OCI-LY7 (cell line): ENCODE data around the gene MED31. TPM values are rescaled to one million over a fixed set of nuclear protein-coding genes. Genes with fewer than 3 reads are reported as not detected.

Experiments
- BruUV-seq: library from RNA; stranded (reverse); fragments of 400-500 nt; replicated peaks from 2 replicates; lab custom pipeline; 2021; lab: Mats Ljungman, UMichigan
- CTCF ChIA-PET: fragments of 300-600 bp; sonication (Branson Sonifier 250); formaldehyde crosslinking; loops from one replicate; lab custom pipeline; 2022; ENCODE audit warnings: antibody characterized with exemption; ENCODE audit not compliant: unreplicated experiment; lab: Charles Lee
- POLR2A ChIA-PET: fragments of 300-600 bp; sonication (Branson Sonifier 250); formaldehyde crosslinking; loops from one replicate; lab custom pipeline; 2022; ENCODE audit warnings: antibody characterized with exemption; lab: Charles Lee
- DNase-seq: peaks from one replicate; pipeline ENCODE4 v3.0.0-alpha.2; 2015; ENCODE audit warnings: low spot score
- H2AFZ ChIP-seq: fragments of 200-600 bp; sonication (generic), shearing (Covaris generic); 2 replicates; pipeline ENCODE4 v1.6.1; 2014; ENCODE audit warnings: mild to moderate bottlenecking, antibody characterized with exemption, low read length, moderate library complexity
- H3K27ac ChIP-seq: fragments of 200-600 bp; sonication (generic); 2 replicates; pipeline ENCODE4 v1.5.1; 2014; ENCODE audit warnings: mixed run types, low read depth, mild to moderate bottlenecking, moderate library complexity, low read length, inconsistent platforms; ENCODE audit not compliant: poor library complexity, severe bottlenecking
- H3K36me3 ChIP-seq: fragments of 200-600 bp; sonication (generic); 2 replicates; pipeline ENCODE4 v1.6.1; 2014; ENCODE audit warnings: mild to moderate bottlenecking, antibody characterized with exemption, low read length, moderate library complexity, mixed read lengths; ENCODE audit not compliant: insufficient read depth
- H3K4me1 ChIP-seq: fragments of 200-600 bp; sonication (generic); 2 replicates; pipeline ENCODE4 v1.5.1; 2014; ENCODE audit warnings: mild to moderate bottlenecking, low read length; ENCODE audit not compliant: insufficient read depth, poor library complexity, severe bottlenecking
- H3K4me2 ChIP-seq: fragments of 200-600 bp; sonication (generic); 2 replicates; pipeline ENCODE4 v1.6.1; 2014; ENCODE audit warnings: mild to moderate bottlenecking, low read length
- H3K4me3 ChIP-seq: fragments of 200-600 bp; sonication (generic); 2 replicates; pipeline ENCODE4 v1.5.1; 2014; ENCODE audit warnings: mild to moderate bottlenecking, low read depth, low read length; ENCODE audit not compliant: poor library complexity, severe bottlenecking
- H3K79me2 ChIP-seq: fragments of 200-600 bp; sonication (generic); 2 replicates; pipeline ENCODE4 v1.6.1; 2016; ENCODE audit warnings: low read depth, mild to moderate bottlenecking, low read length, moderate library complexity, mixed read lengths; ENCODE audit not compliant: insufficient read depth
- H3K9me2 ChIP-seq: fragments of 200-600 bp; sonication (generic); 2 replicates; pipeline ENCODE4 v1.6.1; 2016; ENCODE audit warnings: mild to moderate bottlenecking, low read length, mixed read lengths; ENCODE audit not compliant: insufficient read depth
- H3K9me3 ChIP-seq: fragments of 200-600 bp; sonication (generic); 2 replicates; pipeline ENCODE4 v1.6.1; 2014; ENCODE audit warnings: mild to moderate bottlenecking, mixed run types, low read length, mixed read lengths
- H4K20me1 ChIP-seq: fragments of 200-600 bp; sonication (generic); 2 replicates; pipeline ENCODE4 v1.6.1; 2014; ENCODE audit warnings: mild to moderate bottlenecking, antibody characterized with exemption, low read length, moderate library complexity, mixed read lengths; ENCODE audit not compliant: insufficient read depth
- CTCF ChIP-seq: fragments of 200-600 bp; sonication (generic); conservative IDR thresholded peaks from 2 replicates; pipeline ENCODE4 v1.5.1; 2014; ENCODE audit warnings: mild to moderate bottlenecking, antibody characterized with exemption, low read length, moderate library complexity, mixed read lengths
- EZH2phosphoT487 ChIP-seq: fragments of 200-600 bp; sonication (generic); IDR thresholded peaks from 2 replicates; pipeline ENCODE4 v1.6.1; 2018; ENCODE audit warnings: low read depth, borderline replicate concordance, mild to moderate bottlenecking, mixed run types, antibody characterized with exemption, low read length, moderate library complexity, mixed read lengths
- intact Hi-C: fragments of 100-400 bp; cut with micrococcal nuclease; formaldehyde crosslinking; loops from one replicate; pipeline ENCODE4 v1.10.0; 2022; ENCODE audit not compliant: unreplicated experiment
- total RNA-seq, 2 experiments: library from RNA; depleted of rRNA in 1 of 2; stranded (reverse); fragments of >200 nt in 1 of 2; shearing (Covaris generic) in 1 of 2; gene quantifications; 2 replicates each; pipeline ENCODE4 v1.2.3, GENCODE V29; 2014 to 2022

The MED31 gene
- total RNA-seq, 2 experiments from 2014 or later: 14.6 to 25.2 TPM

GRCh38 chr17:6641247-6641863 lies 10.1 kb downstream of the MED31 start:
- intact Hi-C loops: no loop called here
- Histone ChIP-seq H3K4me1 (peaks cover 20% of the 10 kb centered on the region), H3K4me2 (peak overlapping the region; percentile 84), H4K20me1 (peaks cover 22% of the 10 kb centered on the region; the same call in 1 of the 2 replicates), H2AFZ (peak overlapping the region; percentile 91; the same call in 1 of the 2 replicates), H3K9me2 (no peaks in the 10 kb centered on the region), H3K9me3 (no peaks in the 10 kb centered on the region), H3K4me3 (peak overlapping the region; percentile 89), H3K36me3 (peaks cover 50% of the 10 kb centered on the region), H3K79me2 (peaks cover 27% of the 10 kb centered on the region; the same call in 1 of the 2 replicates), H3K27ac (peak overlapping the region; percentile 84)
- TF ChIP-seq EZH2phosphoT487 (no peak), CTCF (no peak)
- TSS peak; percentile 71 for BruUV-seq
- CTCF ChIA-PET: interaction anchor here (0.6 kb wide), 1 partner anchor 715 kb away, joined by 9 read pairs; no protein-coding TSS in a partner anchor
- POLR2A ChIA-PET: interaction anchor here (0.7 to 2.0 kb wide), 2 partner anchors 9 to 1343 kb away, joined by 3 to 6 read pairs; partner anchors contain the start of genes C17orf100 and MED31
- DNase-seq: peak; percentile 39

GRCh38 chr17:6640536-6641246 lies 10.7 kb downstream of the MED31 start, which contains the start of the genes KIAA0753 and TXNDC17:
Gene KIAA0753 (minus strand): TSS chr17:6640711. CDS start chr17:6635103, 5,608 bp downstream.
Gene TXNDC17 (plus strand): TSS chr17:6641060. CDS start chr17:6641083, 23 bp downstream.
- Histone ChIP-seq H3K36me3 (peaks cover 44% of the 10 kb centered on the region), H3K27ac (peak within 1 kb of the TSS; percentile 84), H4K20me1 (peaks cover 22% of the 10 kb centered on the region; the same call in 1 of the 2 replicates), H3K4me1 (peaks cover 20% of the 10 kb centered on the region), H3K4me2 (peak within 1 kb of the TSS; percentile 84), H3K4me3 (peak within 1 kb of the TSS; percentile 89), H2AFZ (peak within 1 kb of the TSS; percentile 91), H3K79me2 (peaks cover 27% of the 10 kb centered on the region; the same call in 1 of the 2 replicates), H3K9me3 (no peaks in the 10 kb centered on the region), H3K9me2 (no peaks in the 10 kb centered on the region)
- peak; percentile 93 for DNase-seq
- ChIA-PET CTCF (no interaction called here), POLR2A (interaction anchor here (1.3 to 2.0 kb wide), 2 partner anchors 10 to 20 kb away, joined by 4 to 6 read pairs; partner anchors contain the start of genes C17orf100 and MED31)
- TF ChIP-seq CTCF: no peak
- no peak for TF ChIP-seq EZH2phosphoT487
- no TSS peak for BruUV-seq
- intact Hi-C loops: loop anchor here (1.0 kb wide), 1 partner anchor 11 kb away; the partner anchor contains the start of genes C17orf100 and MED31
